ENCODE measurements around the gene DNMBP.
"Not testable (repeated sequence)": the region's sequence is repeated elsewhere in the genome, so short reads cannot be mapped to it uniquely, and the experiment has no call there.

The DNMBP gene

GRCh38 chr10:99996671-99997648, 12.8 kb downstream of the DNMBP start:
- no peak overlapping the region for H3K4me3 ChIP-seq (replicated peaks; ENCODE audit: low read depth, low read length)
- TF ChIP-seq CTCF (IDR thresholded peaks at IDR 0.05; ENCODE audit: low read length, missing control alignments) = no peak
- no peak for DNase-seq (ENCODE audit: low read depth)

GRCh38 chr10:99995713-99996112, 14.0 kb downstream of the DNMBP start:
- no peak for TF ChIP-seq CTCF (IDR thresholded peaks at IDR 0.05; ENCODE audit: low read length, missing control alignments)
- DNase-seq (ENCODE audit: low read depth) = no peak

GRCh38 chr10:99995269-99995668, 14.5 kb downstream of the DNMBP start:
- TF ChIP-seq CTCF (IDR thresholded peaks at IDR 0.05; ENCODE audit: low read length, missing control alignments) = no peak
- no peak overlapping the region for H3K4me3 ChIP-seq (replicated peaks; ENCODE audit: low read depth, low read length)
- DNase-seq (ENCODE audit: low read depth) = no peak

More at GRCh38 chr10:99995713-99996112, 14.0 kb downstream of the DNMBP start:
- no peak overlapping the region for H3K4me3 ChIP-seq (replicated peaks; ENCODE audit: low read depth, low read length)

GRCh38 chr10:99994801-99995200, 14.9 kb downstream of the DNMBP start:
- H3K4me3 ChIP-seq (replicated peaks; ENCODE audit: low read depth, low read length) = no peak overlapping the region
- TF ChIP-seq CTCF (IDR thresholded peaks at IDR 0.05; ENCODE audit: low read length, missing control alignments) = no peak
- DNase-seq (ENCODE audit: low read depth) = no peak

GRCh38 chr10:99993701-99994689, 15.8 kb downstream of the DNMBP start:
- DNase-seq (ENCODE audit: low read depth) = peak; percentile 93
- no peak for TF ChIP-seq CTCF (IDR thresholded peaks at IDR 0.05; ENCODE audit: low read length, missing control alignments)
- H3K4me3 ChIP-seq (replicated peaks; ENCODE audit: low read depth, low read length) = no peak overlapping the region

GRCh38 chr10:99985637-99986036, 24.1 kb downstream of the DNMBP start:
- not testable (repeated sequence) for DNase-seq (ENCODE audit: low read depth)

More at GRCh38 chr10:99985637-99986036, 24.1 kb downstream of the DNMBP start:
- not testable (repeated sequence) for H3K4me3 ChIP-seq (replicated peaks; ENCODE audit: low read depth, low read length)

All from fibroblast of pulmonary artery (primary cell).